KG1 (cell line): ENCODE data around the gene EXOC3L4.

Experiments
- DNase-seq: peaks from one replicate; lab custom pipeline; 2025; lab: John Stamatoyannopoulos, UW

The EXOC3L4 gene

GRCh38 chr14:103133210-103134140, 39.0 kb downstream of the EXOC3L4 start:
- no peak for DNase-seq

GRCh38 chr14:103134405-103134804, 39.9 kb downstream of the EXOC3L4 start:
- no peak for DNase-seq

- no peak for DNase-seq
These were observed 40.4 kb downstream of the EXOC3L4 start for GRCh38 chr14:103134919-103135318.

GRCh38 chr14:103135333-103136260, 41.1 kb downstream of the EXOC3L4 start:
- no peak for DNase-seq

- no peak for DNase-seq
These were observed 42.1 kb downstream of the EXOC3L4 start for GRCh38 chr14:103136388-103137271.

GRCh38 chr14:103137689-103138300, 43.3 kb downstream of the EXOC3L4 start:
- DNase-seq: no peak

GRCh38 chr14:103138301-103139131, 44.0 kb downstream of the EXOC3L4 start:
- no peak for DNase-seq

- no peak for DNase-seq
These were observed 44.9 kb downstream of the EXOC3L4 start for GRCh38 chr14:103139132-103140025.

GRCh38 chr14:103140316-103141109, 46.0 kb downstream of the EXOC3L4 start:
- no peak for DNase-seq

GRCh38 chr14:103141117-103141796, 46.7 kb downstream of the EXOC3L4 start:
- peak; percentile 9 for DNase-seq

- no peak for DNase-seq
These were observed 47.5 kb downstream of the EXOC3L4 start for GRCh38 chr14:103142026-103142425.

DNA sequence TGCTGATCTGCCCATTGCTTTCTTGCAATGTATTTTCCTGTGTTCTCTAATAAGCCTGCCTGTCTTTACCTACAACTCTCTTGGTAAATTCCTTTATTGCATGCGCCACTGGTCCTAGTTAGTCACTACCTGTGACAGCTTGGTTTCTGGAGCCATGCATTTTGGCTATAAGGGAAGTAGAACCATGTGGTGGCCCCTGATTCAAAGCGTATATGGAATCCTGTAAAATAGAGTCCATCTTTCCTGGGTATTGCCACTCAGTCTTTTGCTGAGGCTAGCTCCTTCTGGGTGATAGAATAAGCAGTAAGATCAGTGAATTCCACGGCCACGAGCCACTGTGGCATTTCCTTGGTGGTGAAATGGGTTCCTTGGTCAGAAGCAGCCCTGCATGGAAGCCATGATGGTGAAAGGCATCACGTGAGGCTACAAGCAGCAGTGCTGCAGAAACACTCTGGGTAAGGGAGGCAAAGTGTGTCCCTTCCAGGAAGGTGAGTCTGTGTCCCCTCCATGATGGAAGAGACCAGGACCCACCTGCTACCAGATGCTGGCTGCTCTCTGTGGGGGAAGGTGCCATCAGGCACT, 48.3 kb downstream of the EXOC3L4 start:
- DNase-seq: no peak

DNA sequence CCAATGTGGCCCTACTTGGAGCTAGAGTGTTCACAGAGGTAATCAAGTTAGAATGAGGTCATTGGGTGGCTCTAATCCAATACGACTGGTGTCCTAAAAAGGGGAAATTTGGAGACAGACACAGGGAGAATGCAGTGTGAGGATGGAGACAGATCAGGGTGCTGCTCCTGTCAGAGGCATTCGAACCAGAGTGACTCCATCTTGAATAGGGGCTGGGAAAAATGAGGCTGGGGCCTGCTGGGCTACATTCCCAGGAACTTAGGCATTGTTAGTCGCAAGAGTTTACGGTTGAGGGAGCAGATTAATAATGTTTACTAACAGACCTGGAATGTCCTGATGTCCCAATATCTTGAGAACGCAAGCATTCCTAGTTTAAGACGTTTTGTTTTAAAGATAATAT, 49.0 kb downstream of the EXOC3L4 start:
- no peak for DNase-seq

GRCh38 chr14:103144085-103144484, 49.6 kb downstream of the EXOC3L4 start:
- no peak for DNase-seq

- DNase-seq: no peak
These were observed 51.7 kb downstream of the EXOC3L4 start for GRCh38 chr14:103146141-103146709.

DNA sequence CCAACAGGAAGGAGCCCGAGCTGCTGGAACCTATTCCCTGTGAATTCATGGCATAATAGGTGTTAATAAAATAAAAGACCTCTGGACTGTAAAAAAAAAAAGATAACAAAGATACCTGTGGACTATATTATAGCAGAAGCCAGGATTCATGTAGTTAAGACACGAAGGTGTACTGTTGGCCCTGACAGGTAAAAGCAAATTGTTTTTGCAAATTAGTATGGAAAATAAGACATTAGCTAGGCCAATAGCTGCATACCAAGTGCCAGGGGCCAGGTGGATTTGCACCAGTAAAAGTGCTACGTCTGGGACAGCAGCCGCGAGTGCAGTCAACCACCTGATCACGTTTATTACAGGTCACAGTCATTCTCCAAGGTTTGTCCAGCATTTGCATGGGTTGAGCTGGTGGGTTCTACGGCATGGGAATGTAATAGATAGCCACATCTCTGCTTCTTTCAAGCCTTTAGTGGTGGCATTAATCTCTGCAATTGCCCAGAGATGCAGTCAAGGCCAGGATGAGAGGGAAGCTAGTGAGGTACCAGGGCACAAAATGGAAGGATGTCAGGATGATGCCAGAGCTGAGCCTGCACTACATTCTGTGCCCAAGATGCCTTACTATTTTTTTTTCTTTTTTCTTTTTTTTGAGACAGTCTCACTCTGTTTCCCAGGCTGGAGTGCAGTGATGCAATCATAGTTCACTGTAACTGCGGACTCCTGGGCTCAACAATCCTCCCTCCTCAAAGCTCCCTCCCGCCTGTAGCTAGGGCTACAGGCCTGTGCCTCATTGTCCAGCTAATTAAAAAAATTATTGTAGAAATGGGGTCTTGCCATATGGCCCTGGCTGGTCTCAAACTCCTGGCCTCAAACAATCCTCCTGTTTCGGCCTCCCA, 55.1 kb downstream of the EXOC3L4 start:
- DNase-seq: no peak
